ENCODE measurements around the gene DDX17.

The DDX17 gene

DNA sequence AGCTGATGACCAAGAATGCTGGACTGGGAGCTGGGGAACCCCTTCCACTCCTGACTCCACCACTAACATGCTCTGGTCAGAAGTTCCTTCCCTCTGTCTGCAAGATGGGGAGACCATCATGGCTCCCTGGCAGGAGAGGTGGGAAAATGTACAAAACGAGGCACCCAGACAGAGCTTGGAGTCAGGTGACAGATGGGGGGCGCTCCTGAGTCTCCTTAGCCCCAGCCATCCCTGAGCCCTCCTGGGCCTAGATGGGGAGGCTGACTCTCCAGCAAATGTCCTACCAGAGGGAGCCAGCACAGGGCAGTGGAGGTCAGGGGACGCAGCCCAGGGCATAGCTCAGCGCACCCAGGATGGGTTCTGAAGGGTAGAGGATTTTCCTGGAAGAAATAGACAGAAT, 71.1 kb downstream of the DDX17 start:
- no peak overlapping the region for H3K4me3 ChIP-seq (ENCODE audit: low read depth, low read length)
- TF ChIP-seq, protein P1, sequence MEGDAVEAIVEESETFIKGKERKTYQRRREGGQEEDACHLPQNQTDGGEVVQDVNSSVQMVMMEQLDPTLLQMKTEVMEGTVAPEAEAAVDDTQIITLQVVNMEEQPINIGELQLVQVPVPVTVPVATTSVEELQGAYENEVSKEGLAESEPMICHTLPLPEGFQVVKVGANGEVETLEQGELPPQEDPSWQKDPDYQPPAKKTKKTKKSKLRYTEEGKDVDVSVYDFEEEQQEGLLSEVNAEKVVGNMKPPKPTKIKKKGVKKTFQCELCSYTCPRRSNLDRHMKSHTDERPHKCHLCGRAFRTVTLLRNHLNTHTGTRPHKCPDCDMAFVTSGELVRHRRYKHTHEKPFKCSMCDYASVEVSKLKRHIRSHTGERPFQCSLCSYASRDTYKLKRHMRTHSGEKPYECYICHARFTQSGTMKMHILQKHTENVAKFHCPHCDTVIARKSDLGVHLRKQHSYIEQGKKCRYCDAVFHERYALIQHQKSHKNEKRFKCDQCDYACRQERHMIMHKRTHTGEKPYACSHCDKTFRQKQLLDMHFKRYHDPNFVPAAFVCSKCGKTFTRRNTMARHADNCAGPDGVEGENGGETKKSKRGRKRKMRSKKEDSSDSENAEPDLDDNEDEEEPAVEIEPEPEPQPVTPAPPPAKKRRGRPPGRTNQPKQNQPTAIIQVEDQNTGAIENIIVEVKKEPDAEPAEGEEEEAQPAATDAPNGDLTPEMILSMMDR (IDR thresholded peaks at IDR 0.05; ENCODE audit: borderline replicate concordance, insufficient read depth, low read depth, low read length): no peak

DNA sequence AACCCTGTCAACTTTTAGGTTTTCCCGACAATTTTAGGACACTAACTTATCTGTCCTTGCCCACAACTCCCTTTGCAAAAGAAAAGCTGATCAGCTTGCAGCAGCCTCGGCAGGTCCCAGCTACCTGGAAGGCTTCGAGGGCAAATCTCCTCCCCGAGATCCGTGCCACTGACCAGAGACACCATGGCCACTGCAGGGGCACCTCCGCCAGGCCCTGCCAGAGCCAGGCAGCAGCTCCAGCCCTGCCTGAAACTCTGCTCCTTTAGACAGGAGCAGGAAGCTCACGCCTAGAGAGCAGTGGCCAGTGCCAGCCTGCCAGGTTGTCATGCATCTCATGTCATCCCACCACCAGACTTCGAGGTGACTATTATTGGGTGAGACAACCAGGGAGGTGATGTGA, 72.2 kb downstream of the DDX17 start:
- TF ChIP-seq, protein P1 (IDR thresholded peaks at IDR 0.05; ENCODE audit: borderline replicate concordance, insufficient read depth, low read depth, low read length): no peak
- no peak overlapping the region for H3K4me3 ChIP-seq (ENCODE audit: low read depth, low read length)

Data from GM12875 (cell line).